Endothelial cell of umbilical vein (primary cell): ENCODE measurements around the gene HSDL2. TPM values are rescaled to one million over a fixed set of nuclear protein-coding genes. Genes with fewer than 3 reads are reported as not detected.
A peak's percentile ranks its signal among the peaks of the same experiment; 100 is the strongest.

Source experiments
- BruUV-seq: library from RNA; stranded (reverse); fragments of 400-500 nt; replicated peaks from 2 replicates; lab custom pipeline; 2021; lab: Mats Ljungman, UMichigan
- CTCF ChIA-PET: fragments of 300-600, 350-600 bp; sonication (Branson Sonifier 250); formaldehyde crosslinking; loops from one replicate; lab custom pipeline; 2021; ENCODE audit warnings: antibody characterized with exemption, inconsistent platforms; lab: Charles Lee
- POLR2A ChIA-PET: fragments of 300-600, 350-600 bp; sonication (Branson Sonifier 250); formaldehyde crosslinking; loops from one replicate; lab custom pipeline; 2021; ENCODE audit warnings: antibody characterized with exemption, inconsistent platforms; lab: Charles Lee
- DNase-seq: peaks from one replicate; pipeline ENCODE4 v3.0.0-alpha.2; 2011; ENCODE audit warnings: low read depth, low spot score
- FAIRE-seq: peaks from 2 replicates; lab custom pipeline; 2011; peaks lifted over from hg19 to GRCh38; lab: Jason Lieb, UNC
- H2AFZ ChIP-seq: 2 replicates; pipeline ENCODE4 v1.6.0; 2012; ENCODE audit warnings: low read depth, low read length, control low read depth, inconsistent platforms
- H3K27ac ChIP-seq: 2 replicates; pipeline ENCODE4 v1.5.1; 2011; ENCODE audit warnings: low read depth, mild to moderate bottlenecking, control low read depth, low read length, moderate library complexity; ENCODE audit not compliant: insufficient read depth
- H3K27me3 ChIP-seq, 2 experiments: 2 replicates each; pipeline versions ENCODE4 v1.6.0 to v1.6.1; 2011; ENCODE audit warnings: low read length in 2 of 2, mixed read lengths in 1 of 2; ENCODE audit not compliant: control insufficient read depth in 2 of 2, insufficient read depth in 2 of 2
- H3K36me3 ChIP-seq, 2 experiments: 2 replicates in 1 of 2; 3 replicates in 1 of 2; pipeline ENCODE4 v1.5.1; 2011; ENCODE audit warnings: low read length in 2 of 2, mild to moderate bottlenecking in 1 of 2, moderate library complexity in 1 of 2; ENCODE audit not compliant: control insufficient read depth in 2 of 2, insufficient read depth in 2 of 2; ENCODE audit errors: extremely low read depth in 1 of 2
- H3K4me1 ChIP-seq: 3 replicates; pipeline ENCODE4 v1.5.1; 2011; ENCODE audit warnings: mild to moderate bottlenecking, low read length; ENCODE audit not compliant: control insufficient read depth, insufficient read depth; ENCODE audit errors: extremely low read depth
- H3K4me2 ChIP-seq: 2 replicates; pipeline ENCODE4 v1.6.1; 2011; ENCODE audit warnings: low read length, control low read depth, mixed read lengths; ENCODE audit not compliant: insufficient read depth
- H3K4me3 ChIP-seq, 3 experiments: fragments of 200-600 bp in 1 of 3; sonication (generic), shearing (Covaris generic) in 1 of 3; replicated peaks in 1 of 3; 2 replicates each; pipeline ENCODE4 v1.5.1; 2011 to 2016; ENCODE audit warnings: control low read depth in 3 of 3, low read length in 3 of 3, mild to moderate bottlenecking in 2 of 3, inconsistent platforms in 1 of 3, low read depth in 1 of 3, moderate library complexity in 1 of 3; ENCODE audit not compliant: insufficient read depth in 1 of 3
- H3K79me2 ChIP-seq: 2 replicates; pipeline ENCODE4 v1.6.0; 2012; ENCODE audit warnings: low read length, inconsistent platforms; ENCODE audit not compliant: control insufficient read depth, insufficient read depth
- H3K9ac ChIP-seq: replicated peaks from 2 replicates; pipeline ENCODE3; 2011; ENCODE audit warnings: low read length, control low read depth; ENCODE audit not compliant: insufficient read depth; ENCODE audit errors: extremely low read depth
- H3K9me1 ChIP-seq: replicated peaks from 3 replicates; pipeline ENCODE4 v1.6.0; 2011; ENCODE audit warnings: mild to moderate bottlenecking, low read length; ENCODE audit not compliant: control insufficient read depth, insufficient read depth; ENCODE audit errors: extremely low read depth
- H3K9me3 ChIP-seq: replicated peaks from 2 replicates; pipeline ENCODE4 v1.5.1; 2012; ENCODE audit warnings: low read length, inconsistent platforms; ENCODE audit not compliant: control insufficient read depth, insufficient read depth
- H4K20me1 ChIP-seq: replicated peaks from 2 replicates; pipeline ENCODE3; 2011; ENCODE audit warnings: mild to moderate bottlenecking, low read length; ENCODE audit not compliant: control insufficient read depth, insufficient read depth; ENCODE audit errors: extremely low read depth
- EZH2 ChIP-seq: IDR thresholded peaks from 2 replicates; pipeline ENCODE4 v1.6.1; 2012; ENCODE audit warnings: borderline replicate concordance, low read depth, mild to moderate bottlenecking, moderate library complexity, low read length, inconsistent platforms; ENCODE audit not compliant: severe bottlenecking
- FOS ChIP-seq: IDR thresholded peaks from 2 replicates; pipeline ENCODE4 v1.6.1; 2011; ENCODE audit warnings: mild to moderate bottlenecking, low read length, moderate library complexity, borderline replicate concordance; ENCODE audit not compliant: insufficient read depth
- GATA2 ChIP-seq: IDR thresholded peaks from 2 replicates; pipeline ENCODE4 v1.7.0; 2011; ENCODE audit warnings: low read depth, mild to moderate bottlenecking, moderate library complexity, mixed read lengths, low read length; ENCODE audit not compliant: insufficient read length, insufficient read depth
- JUN ChIP-seq: IDR thresholded peaks from 2 replicates; pipeline ENCODE4 v1.6.1; 2011; ENCODE audit warnings: borderline replicate concordance, low read depth; ENCODE audit not compliant: insufficient read length, insufficient read depth
- MYC ChIP-seq: IDR thresholded peaks from one replicate; pipeline ENCODE4 v1.6.1; 2011; ENCODE audit warnings: mild to moderate bottlenecking, low read depth, low read length
- POLR2A ChIP-seq: IDR thresholded peaks from 2 replicates; pipeline ENCODE4 v1.6.1; 2012; ENCODE audit warnings: low read depth, mild to moderate bottlenecking, control low read depth, low read length
- POLR2AphosphoS5 ChIP-seq: IDR thresholded peaks from 2 replicates; pipeline ENCODE4 v1.6.1; 2012; ENCODE audit warnings: low read depth, mild to moderate bottlenecking, control low read depth, low read length, moderate library complexity; ENCODE audit not compliant: insufficient read depth
- dilution Hi-C: fragments of 300-500 bp; cut with MboI; formaldehyde crosslinking; loops from one replicate; pipeline ENCODE4 v1.15.0; 2019; ENCODE audit warnings: low sequenced_read_pairs; ENCODE audit not compliant: extremely low pct_ligation_motif_present
- intact Hi-C: fragments of 100-400 bp; cut with micrococcal nuclease; formaldehyde crosslinking; loops from one replicate; pipeline ENCODE4 v1.10.0; 2022
- polyA plus RNA-seq, 4 experiments: library from polyadenylated mRNA; depleted of rRNA in 3 of 4; stranded (reverse) in 3 of 4; unstranded in 1 of 4; fragments of >200 nt; gene quantifications; 2 replicates each; pipeline versions ENCODE4 v1.2.1 to v1.2.3, GENCODE V29; 2011 to 2012; ENCODE audit warnings: missing spikeins in 1 of 4
- total RNA-seq: library from RNA; stranded (reverse); gene quantifications from 2 replicates; pipeline ENCODE4 v1.2.3, GENCODE V29; 2021
- TF ChIP-seq, protein P1 (sequence below), 2 donors: IDR thresholded peaks; 1 replicate in 1 of 2; 2 replicates in 1 of 2; pipeline ENCODE4 v1.5.1; 2011; ENCODE audit warnings: low read length in 2 of 2, mild to moderate bottlenecking in 2 of 2, moderate library complexity in 2 of 2, control low read depth in 1 of 2, inconsistent platforms in 1 of 2, low read depth in 1 of 2; ENCODE audit not compliant: insufficient read depth in 1 of 2; ENCODE audit errors: extremely low read depth in 1 of 2
- TF ChIP-seq, protein P2 (sequence below): IDR thresholded peaks from 2 replicates; pipeline ENCODE4 v1.6.1; 2011; ENCODE audit not compliant: insufficient read depth, insufficient read length

The HSDL2 gene
- total and polyA plus RNA-seq, 2 donors (not counting 3 experiments of a cell fraction or from before 2014, with no cell fraction given), result 5.6 to 22.1 TPM

DNA sequence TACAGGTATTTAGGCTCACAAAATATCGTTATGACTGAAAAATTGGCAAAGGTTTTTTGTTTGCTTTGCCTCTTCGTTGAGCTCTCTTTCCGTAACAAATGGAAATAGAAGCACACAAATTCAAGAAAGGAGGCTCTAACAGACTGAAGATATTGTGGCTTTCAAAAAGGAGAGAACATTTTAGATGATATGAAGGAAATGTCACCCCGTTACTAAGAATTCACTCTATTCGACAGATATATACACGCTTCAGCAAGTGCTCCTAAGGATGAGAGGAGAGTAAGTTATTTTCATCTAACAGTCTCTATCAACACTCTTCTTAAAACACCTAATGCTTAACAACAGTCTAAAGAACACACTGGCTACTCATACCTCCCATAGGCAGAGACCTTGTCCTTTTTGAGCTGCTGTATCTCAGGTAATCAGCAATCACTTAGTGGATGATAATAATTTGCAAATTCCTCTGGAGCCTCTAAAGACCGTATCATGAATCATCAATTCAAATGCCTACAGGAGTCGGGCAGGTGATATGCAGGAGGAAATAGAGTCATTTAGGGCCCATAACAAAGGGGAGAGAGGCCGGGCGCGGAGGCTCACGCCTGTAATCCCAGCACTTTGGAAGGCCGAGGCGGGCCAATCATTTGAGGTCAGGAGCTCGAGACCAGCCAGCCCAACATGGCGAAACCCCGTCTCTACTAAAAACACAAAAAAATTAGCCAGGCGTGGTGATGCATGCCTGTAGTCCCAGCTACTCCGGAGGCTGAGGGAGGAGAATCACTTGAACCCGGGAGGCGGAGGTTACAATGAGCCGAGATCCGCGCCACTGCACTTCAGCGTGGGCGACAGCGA, 1.4 kb upstream of the HSDL2 start:
- FAIRE-seq, result peak; percentile 46
- peak overlapping the region; percentile 93 for H3K9ac ChIP-seq
- TF ChIP-seq FOS, result no peak
- TF ChIP-seq EZH2, result no peak
- TF ChIP-seq POLR2A, result no peak
- TF ChIP-seq, protein P1, sequence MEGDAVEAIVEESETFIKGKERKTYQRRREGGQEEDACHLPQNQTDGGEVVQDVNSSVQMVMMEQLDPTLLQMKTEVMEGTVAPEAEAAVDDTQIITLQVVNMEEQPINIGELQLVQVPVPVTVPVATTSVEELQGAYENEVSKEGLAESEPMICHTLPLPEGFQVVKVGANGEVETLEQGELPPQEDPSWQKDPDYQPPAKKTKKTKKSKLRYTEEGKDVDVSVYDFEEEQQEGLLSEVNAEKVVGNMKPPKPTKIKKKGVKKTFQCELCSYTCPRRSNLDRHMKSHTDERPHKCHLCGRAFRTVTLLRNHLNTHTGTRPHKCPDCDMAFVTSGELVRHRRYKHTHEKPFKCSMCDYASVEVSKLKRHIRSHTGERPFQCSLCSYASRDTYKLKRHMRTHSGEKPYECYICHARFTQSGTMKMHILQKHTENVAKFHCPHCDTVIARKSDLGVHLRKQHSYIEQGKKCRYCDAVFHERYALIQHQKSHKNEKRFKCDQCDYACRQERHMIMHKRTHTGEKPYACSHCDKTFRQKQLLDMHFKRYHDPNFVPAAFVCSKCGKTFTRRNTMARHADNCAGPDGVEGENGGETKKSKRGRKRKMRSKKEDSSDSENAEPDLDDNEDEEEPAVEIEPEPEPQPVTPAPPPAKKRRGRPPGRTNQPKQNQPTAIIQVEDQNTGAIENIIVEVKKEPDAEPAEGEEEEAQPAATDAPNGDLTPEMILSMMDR (IDR thresholded peaks at IDR 0.05; ENCODE audit: extremely low read depth in 1 of 2, insufficient read depth in 1 of 2, low read depth in 1 of 2, low read length in 2 of 2), result no peak
- TF ChIP-seq POLR2AphosphoS5, result no peak
- TF ChIP-seq MYC, result no peak
- TF ChIP-seq, protein P2, sequence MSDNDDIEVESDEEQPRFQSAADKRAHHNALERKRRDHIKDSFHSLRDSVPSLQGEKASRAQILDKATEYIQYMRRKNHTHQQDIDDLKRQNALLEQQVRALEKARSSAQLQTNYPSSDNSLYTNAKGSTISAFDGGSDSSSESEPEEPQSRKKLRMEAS, result no peak
- no peak for TF ChIP-seq JUN
- no peak for TF ChIP-seq GATA2
- H3K9me1 ChIP-seq, result no peaks in the 10 kb centered on the region
- intact Hi-C loops, result loop anchor here (2.0 to 5.0 kb wide), 2 partner anchors 46 to 109 kb away; partner anchors contain the start of genes KIAA1958 and PTBP3
- peak overlapping the region; percentile 94 for H3K27ac ChIP-seq
- no peaks in the 10 kb centered on the region for H3K9me3 ChIP-seq
- H3K4me1 ChIP-seq, result peaks cover 19% of the 10 kb centered on the region
- dilution Hi-C loops, result no loop called here
- H2AFZ ChIP-seq, result peak overlapping the region; percentile 85
- POLR2A ChIA-PET, result interaction anchor here (1.0 to 1.7 kb wide), 4 partner anchors 12 to 308 kb away, joined by 3 to 5 read pairs (median 4); partner anchors contain the start of gene KIAA1958
- H3K4me3 ChIP-seq, result peak overlapping the region; percentile 79 to 98 (median 87)
- peak; percentile 16 for DNase-seq
- H3K36me3 ChIP-seq, result no peaks in the 10 kb centered on the region
- H4K20me1 ChIP-seq, result no peaks in the 10 kb centered on the region
- peak overlapping the region; percentile 99 for H3K4me2 ChIP-seq
- BruUV-seq, result no TSS peak
- H3K27me3 ChIP-seq, result no peaks in the 10 kb centered on the region
- CTCF ChIA-PET, result interaction anchor here (1.2 to 2.8 kb wide), 13 partner anchors 9 to 524 kb away, joined by 3 to 17 read pairs (median 8); partner anchors contain the start of genes INIP and PTBP3
- peaks cover 11% of the 10 kb centered on the region for H3K79me2 ChIP-seq
